CD14-positive monocyte (primary cell): ENCODE data around the gene ARSB. TPM values are rescaled to one million over a fixed set of nuclear protein-coding genes. Genes with fewer than 3 reads are reported as not detected.

Experiments
- DNase-seq, 3 donors: peaks; one replicate each; pipeline ENCODE4 v3.0.0-alpha.2; 2011 to 2022
- H2AFZ ChIP-seq: 2 replicates; pipeline ENCODE4 v1.6.0; 2012; ENCODE audit warnings: mild to moderate bottlenecking, low read depth, low read length, inconsistent platforms; ENCODE audit not compliant: insufficient read depth, poor library complexity, severe bottlenecking
- H3K27ac ChIP-seq, 2 donors: 1 replicate in 1 of 2; 2 replicates in 1 of 2; pipeline ENCODE4 v1.5.1; 2012 to 2013; ENCODE audit warnings: low read length in 2 of 2, control low read depth in 1 of 2, inconsistent platforms in 1 of 2, low read depth in 1 of 2, mild to moderate bottlenecking in 1 of 2
- H3K27me3 ChIP-seq, 2 donors: one replicate each; pipeline versions ENCODE4 v1.6.0 to v1.6.1; 2011 to 2013; ENCODE audit warnings: low read length in 2 of 2; ENCODE audit not compliant: control insufficient read depth in 2 of 2, insufficient read depth in 2 of 2
- H3K36me3 ChIP-seq, 2 donors: replicated peaks in 1 of 2; 1 replicate in 1 of 2; 2 replicates in 1 of 2; pipeline versions ENCODE4 v1.5.1 to v1.6.1; 2012 to 2013; ENCODE audit warnings: low read length in 2 of 2, control low read depth in 1 of 2, inconsistent platforms in 1 of 2, mild to moderate bottlenecking in 1 of 2; ENCODE audit not compliant: insufficient read depth in 2 of 2, control insufficient read depth in 1 of 2
- H3K4me1 ChIP-seq, 2 donors: 1 replicate in 1 of 2; 2 replicates in 1 of 2; pipeline versions ENCODE4 v1.5.1 to v1.6.1; 2012 to 2013; ENCODE audit warnings: low read length in 2 of 2, control low read depth in 1 of 2, inconsistent platforms in 1 of 2, mild to moderate bottlenecking in 1 of 2, moderate library complexity in 1 of 2; ENCODE audit not compliant: insufficient read depth in 2 of 2, control insufficient read depth in 1 of 2
- H3K4me2 ChIP-seq: replicated peaks from 2 replicates; pipeline ENCODE3; 2012; ENCODE audit warnings: low read length, moderate library complexity, mild to moderate bottlenecking; ENCODE audit not compliant: poor library complexity, severe bottlenecking; ENCODE audit errors: extremely low read depth
- H3K4me3 ChIP-seq, 3 experiments: fragments of 200-600 bp in 1 of 3; sonication (generic) in 1 of 3; replicated peaks in 1 of 3; 1 replicate in 2 of 3; 2 replicates in 1 of 3; pipeline ENCODE4 v1.5.1; 2011 to 2013; ENCODE audit warnings: low read length in 3 of 3, mild to moderate bottlenecking in 3 of 3, control low read depth in 2 of 3, low read depth in 2 of 3, inconsistent platforms in 1 of 3, moderate library complexity in 1 of 3
- H3K79me2 ChIP-seq: 2 replicates; pipeline ENCODE4 v1.6.0; 2012; ENCODE audit warnings: mild to moderate bottlenecking, control low read depth, inconsistent platforms, low read length, moderate library complexity; ENCODE audit not compliant: insufficient read depth
- H3K9ac ChIP-seq: 2 replicates; pipeline ENCODE4 v1.6.0; 2017; ENCODE audit warnings: low read length, mild to moderate bottlenecking; ENCODE audit not compliant: insufficient read depth, poor library complexity, severe bottlenecking
- H3K9me3 ChIP-seq, 2 donors: replicated peaks in 1 of 2; 1 replicate in 1 of 2; 2 replicates in 1 of 2; pipeline versions ENCODE4 v1.5.1 to v1.6.1; 2012 to 2013; ENCODE audit warnings: low read length in 2 of 2, control low read depth in 1 of 2; ENCODE audit not compliant: control insufficient read depth in 1 of 2, insufficient read depth in 1 of 2
- H4K20me1 ChIP-seq: 2 replicates; pipeline ENCODE4 v1.6.0; 2012; ENCODE audit warnings: mild to moderate bottlenecking, low read length, control low read depth, moderate library complexity; ENCODE audit not compliant: insufficient read depth
- H3K27ac Mint-ChIP-seq, 7 donors: one replicate each; pipeline ENCODE4 v1.8.0; 2020; ENCODE audit warnings: mild to moderate bottlenecking in 7 of 7, mixed read lengths in 7 of 7, moderate library complexity in 6 of 7, inconsistent platforms in 2 of 7
- H3K27me3 Mint-ChIP-seq, 3 donors: one replicate each; pipeline ENCODE4 v1.8.0; 2021 to 2022; ENCODE audit warnings: low read depth in 3 of 3, mild to moderate bottlenecking in 3 of 3, mixed read lengths in 3 of 3, moderate library complexity in 3 of 3, inconsistent platforms in 1 of 3
- H3K36me3 Mint-ChIP-seq, 2 donors: one replicate each; pipeline ENCODE4 v1.8.0; 2020; ENCODE audit warnings: mixed read lengths in 2 of 2, inconsistent platforms in 1 of 2, mild to moderate bottlenecking in 1 of 2
- H3K4me1 Mint-ChIP-seq: one replicate; pipeline ENCODE4 v1.8.0; 2020; ENCODE audit warnings: mild to moderate bottlenecking, mixed read lengths
- H3K4me3 Mint-ChIP-seq, 2 donors: one replicate each; pipeline ENCODE4 v1.8.0; 2020; ENCODE audit warnings: mild to moderate bottlenecking in 2 of 2, mixed read lengths in 2 of 2, moderate library complexity in 1 of 2
- H3K9me3 Mint-ChIP-seq, 7 donors: one replicate each; pipeline ENCODE4 v1.8.0; 2020 to 2022; ENCODE audit warnings: mixed read lengths in 7 of 7, mild to moderate bottlenecking in 6 of 7, moderate library complexity in 6 of 7, inconsistent platforms in 2 of 7
- WGBS: methylation state at CpG from one replicate; pipeline ENCODE4 v1.1.5; 2013; ENCODE audit warnings: missing lambda C conversion rate; ENCODE audit not compliant: insufficient coverage; 5-methylcytosine and 5-hydroxymethylcytosine counted together
- intact Hi-C, 2 donors: fragments of 100-400 bp; cut with micrococcal nuclease; formaldehyde crosslinking; loops; one replicate each; pipeline versions ENCODE4 v1.15.0 to v1.15.1; 2023
- polyA plus RNA-seq, 3 donors: library from polyadenylated mRNA; depleted of rRNA in 1 of 3; unstranded in 2 of 3; stranded (reverse) in 1 of 3; fragments of 300-500 nt in 2 of 3; fragments of >200 nt in 1 of 3; fragmentation: Illumina TruSeq in 2 of 3; gene quantifications; 1 replicate in 2 of 3; 2 replicates in 1 of 3; pipeline ENCODE4 v1.2.3, GENCODE V29; 2012 to 2021
- TF ChIP-seq, protein P1 (sequence below): fragments of 200-600 bp; IDR thresholded peaks from one replicate; pipeline ENCODE4 v1.8.0; 2022; ENCODE audit warnings: antibody characterized with exemption, mild to moderate bottlenecking

ARSB gene
- polyA plus RNA-seq, 3 donors = 18.0 to 28.7 (median 18.1) TPM

DNA sequence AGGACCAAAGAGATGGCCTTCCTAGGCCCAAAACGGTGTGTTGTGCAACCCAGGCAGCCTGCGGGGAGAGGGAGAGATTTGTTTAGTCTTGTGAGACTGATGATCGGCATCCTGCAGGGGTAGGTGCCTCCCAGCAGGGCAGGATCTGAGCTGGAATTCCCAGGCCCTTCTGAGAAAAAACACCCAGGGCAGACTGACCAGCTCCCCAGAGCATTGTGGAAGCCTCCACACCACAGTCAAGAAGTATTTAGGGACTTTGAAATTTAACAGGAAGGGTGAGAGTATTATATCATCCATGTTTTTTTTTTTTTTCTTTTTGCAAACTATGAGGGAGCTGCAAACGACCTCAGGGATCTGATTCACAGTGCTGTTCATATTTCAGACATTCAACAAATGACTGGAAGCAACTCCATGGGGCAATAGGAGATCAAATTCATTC is 232.0 kb downstream of the ARSB start:
- peaks cover 13 to 14% of the 10 kb centered on the region in 2 donors for H3K4me1 ChIP-seq
- Mint-ChIP-seq H3K36me3 (no peaks in the 10 kb centered on the region), H3K27ac (no peak overlapping the region), H3K9me3 (no peaks in the 10 kb centered on the region), H3K27me3 (peaks cover 0 to 3% (median 2%) of the 10 kb centered on the region in 3 donors), H3K4me3 (no peak overlapping the region), H3K4me1 (peaks cover 24% of the 10 kb centered on the region)
- H3K27me3 ChIP-seq = no peaks in the 10 kb centered on the region
- intact Hi-C loops = no loop called here
- no peaks in the 10 kb centered on the region for H3K79me2 ChIP-seq
- TF ChIP-seq, protein P1, sequence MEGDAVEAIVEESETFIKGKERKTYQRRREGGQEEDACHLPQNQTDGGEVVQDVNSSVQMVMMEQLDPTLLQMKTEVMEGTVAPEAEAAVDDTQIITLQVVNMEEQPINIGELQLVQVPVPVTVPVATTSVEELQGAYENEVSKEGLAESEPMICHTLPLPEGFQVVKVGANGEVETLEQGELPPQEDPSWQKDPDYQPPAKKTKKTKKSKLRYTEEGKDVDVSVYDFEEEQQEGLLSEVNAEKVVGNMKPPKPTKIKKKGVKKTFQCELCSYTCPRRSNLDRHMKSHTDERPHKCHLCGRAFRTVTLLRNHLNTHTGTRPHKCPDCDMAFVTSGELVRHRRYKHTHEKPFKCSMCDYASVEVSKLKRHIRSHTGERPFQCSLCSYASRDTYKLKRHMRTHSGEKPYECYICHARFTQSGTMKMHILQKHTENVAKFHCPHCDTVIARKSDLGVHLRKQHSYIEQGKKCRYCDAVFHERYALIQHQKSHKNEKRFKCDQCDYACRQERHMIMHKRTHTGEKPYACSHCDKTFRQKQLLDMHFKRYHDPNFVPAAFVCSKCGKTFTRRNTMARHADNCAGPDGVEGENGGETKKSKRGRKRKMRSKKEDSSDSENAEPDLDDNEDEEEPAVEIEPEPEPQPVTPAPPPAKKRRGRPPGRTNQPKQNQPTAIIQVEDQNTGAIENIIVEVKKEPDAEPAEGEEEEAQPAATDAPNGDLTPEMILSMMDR = no peak
- no peak overlapping the region for H3K4me3 ChIP-seq
- no peak overlapping the region for H3K27ac ChIP-seq
- H3K36me3 ChIP-seq = no peaks in the 10 kb centered on the region
- H3K9me3 ChIP-seq = no peaks in the 10 kb centered on the region
- no CpG with 5 or more reads among the region's 4 CpGs for WGBS
- DNase-seq = no peak
- H3K9ac ChIP-seq = no peak overlapping the region
- H2AFZ ChIP-seq = no peak overlapping the region
- H3K4me2 ChIP-seq = no peak overlapping the region
- H4K20me1 ChIP-seq = no peaks in the 10 kb centered on the region

DNA sequence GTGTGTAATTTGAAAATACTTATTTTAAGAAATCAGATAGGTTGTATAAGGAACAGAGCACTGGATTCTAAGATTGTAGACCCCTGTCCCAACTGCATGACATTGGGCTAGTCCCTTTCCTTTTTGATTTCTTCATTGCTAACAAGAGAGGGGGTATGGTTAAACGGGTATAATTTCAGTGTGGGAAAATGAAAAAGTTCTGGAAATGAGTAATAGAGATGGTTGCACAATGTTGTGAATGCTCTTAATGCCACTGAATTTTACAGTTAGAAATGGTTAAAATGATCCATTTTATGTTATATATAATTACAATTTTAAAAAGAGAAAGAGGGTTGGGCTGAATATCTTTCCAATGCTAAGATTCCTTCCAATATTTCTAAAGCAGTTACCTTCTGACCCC is 233.2 kb downstream of the ARSB start:
- H3K36me3 Mint-ChIP-seq = no peaks in the 10 kb centered on the region
- no peak overlapping the region for H2AFZ ChIP-seq
- H3K4me3 Mint-ChIP-seq = no peak overlapping the region
- no peaks in the 10 kb centered on the region for H3K9me3 ChIP-seq
- H3K27ac ChIP-seq = no peak overlapping the region
- H3K9me3 Mint-ChIP-seq = peaks cover 0 to 1% (median 0%) of the 10 kb centered on the region in 7 donors
- TF ChIP-seq, protein P1 = no peak
- no peaks in the 10 kb centered on the region for H3K36me3 ChIP-seq
- peak overlapping the region in 1 of 7 donors; percentile 71 for H3K27ac Mint-ChIP-seq
- H3K4me1 ChIP-seq = peaks cover 9% of the 10 kb centered on the region in 2 donors
- H4K20me1 ChIP-seq = no peaks in the 10 kb centered on the region
- H3K27me3 Mint-ChIP-seq = peaks cover 0 to 4% (median under 1%) of the 10 kb centered on the region in 3 donors
- intact Hi-C loops = no loop called here
- peaks cover 12% of the 10 kb centered on the region for H3K4me1 Mint-ChIP-seq
- H3K9ac ChIP-seq = no peak overlapping the region
- H3K4me2 ChIP-seq = no peak overlapping the region
- H3K4me3 ChIP-seq = no peak overlapping the region
- no CpG with 5 or more reads among the region's 1 CpG for WGBS
- no peak for DNase-seq
- no peaks in the 10 kb centered on the region for H3K79me2 ChIP-seq
- no peaks in the 10 kb centered on the region for H3K27me3 ChIP-seq
